Measurements from ENCODE around the gene PPM1J.

Gene PPM1J

DNA sequence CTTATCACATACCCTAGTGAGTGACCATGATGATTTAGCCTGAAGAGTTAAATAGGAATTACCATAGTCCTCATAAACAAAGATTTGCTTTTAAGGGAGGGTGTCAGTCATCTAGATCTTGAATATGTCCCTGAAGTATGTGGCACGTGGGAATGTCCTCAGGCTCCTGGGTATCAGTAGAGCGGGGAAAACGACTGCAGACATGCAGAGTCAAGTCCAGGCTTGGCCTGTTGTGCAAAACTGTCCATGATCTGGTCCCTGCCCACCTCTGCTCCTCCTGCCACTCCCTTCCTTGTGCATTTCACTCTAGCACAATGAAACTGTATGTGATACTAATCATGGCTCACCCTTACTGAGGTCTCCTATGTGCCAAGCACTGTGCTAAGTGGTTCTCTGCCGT is 27.8 kb downstream of the PPM1J start:
- no peak for DNase-seq (ENCODE audit: low read depth)

DNA sequence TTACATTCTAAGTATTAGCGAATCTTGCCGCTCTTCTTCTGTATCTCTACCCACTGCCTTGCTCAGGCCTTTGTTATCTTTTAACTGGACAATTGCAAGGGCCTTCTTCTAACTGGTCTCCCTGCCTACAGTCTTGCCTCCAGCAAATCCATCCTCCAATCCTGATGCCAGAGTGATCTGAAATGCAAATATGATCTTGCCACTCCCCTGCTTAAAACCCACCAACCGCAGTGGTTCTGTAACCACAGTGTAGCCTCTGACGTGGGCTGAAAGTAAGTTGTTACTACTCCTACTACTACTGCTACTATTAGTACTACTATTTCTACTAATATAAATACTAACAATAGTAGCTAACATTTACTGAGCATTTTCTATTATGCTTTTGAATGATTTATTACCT is 28.3 kb downstream of the PPM1J start:
- DNase-seq (ENCODE audit: low read depth): no peak

DNA sequence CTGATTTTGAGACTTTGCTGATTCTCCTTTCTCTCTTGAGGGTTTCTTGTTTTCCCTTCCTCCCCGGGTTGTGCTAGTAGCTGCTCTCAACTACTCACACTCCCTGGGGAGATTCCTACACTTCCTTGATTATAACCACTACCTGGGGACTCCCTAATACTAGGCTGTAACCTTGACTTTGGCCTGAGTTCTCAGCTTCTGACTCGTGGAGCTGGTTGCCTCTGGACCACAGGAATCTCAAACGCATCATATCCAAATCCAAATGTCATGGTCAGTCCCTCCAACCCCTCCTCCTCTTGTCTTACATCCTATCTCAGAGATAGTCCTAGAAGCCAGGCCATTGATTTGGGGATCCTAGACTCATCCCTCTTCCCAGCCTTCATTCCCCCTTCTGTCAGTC is 28.7 kb downstream of the PPM1J start:
- DNase-seq (ENCODE audit: low read depth): no peak

DNA sequence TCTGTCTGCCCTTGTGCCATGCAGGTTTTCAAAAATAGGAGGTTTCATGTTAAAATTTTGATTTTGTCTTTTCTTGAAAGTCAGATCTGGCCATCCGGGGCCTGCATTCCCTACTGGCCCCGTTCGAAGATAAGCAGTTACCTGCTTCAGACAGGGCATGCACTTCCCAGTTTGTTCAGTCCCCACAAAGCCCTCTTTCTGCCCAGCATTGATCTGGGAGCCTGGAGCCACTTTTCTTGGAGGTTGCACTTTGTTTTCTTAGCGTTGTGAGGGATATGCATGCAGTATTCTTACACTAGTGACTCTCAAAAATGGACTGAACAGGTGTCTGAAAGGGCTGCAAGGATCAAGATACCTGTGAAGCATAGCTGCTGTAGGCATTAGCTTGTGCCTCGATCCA is 29.2 kb downstream of the PPM1J start:
- no peak for DNase-seq (ENCODE audit: low read depth)

DNA sequence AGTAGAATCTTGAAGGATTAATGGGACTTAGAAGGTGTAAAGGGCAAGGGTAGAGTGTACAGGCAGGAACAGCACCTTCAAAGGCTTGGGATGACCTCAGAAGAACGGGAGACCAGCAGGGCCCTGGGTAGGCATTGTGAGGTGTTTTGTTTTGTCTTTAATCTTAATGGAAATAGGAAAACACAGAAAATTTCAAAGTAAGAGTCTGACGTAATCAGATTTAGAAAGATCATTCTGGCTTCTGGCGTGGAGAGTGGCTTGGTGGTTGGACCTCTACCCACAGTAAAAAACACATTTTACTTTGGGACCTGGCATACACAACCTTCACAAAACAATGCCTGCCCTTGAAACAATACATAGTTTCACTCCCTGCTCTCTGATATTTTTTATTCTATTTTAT is 36.5 kb downstream of the PPM1J start:
- DNase-seq (ENCODE audit: low read depth): no peak

DNA sequence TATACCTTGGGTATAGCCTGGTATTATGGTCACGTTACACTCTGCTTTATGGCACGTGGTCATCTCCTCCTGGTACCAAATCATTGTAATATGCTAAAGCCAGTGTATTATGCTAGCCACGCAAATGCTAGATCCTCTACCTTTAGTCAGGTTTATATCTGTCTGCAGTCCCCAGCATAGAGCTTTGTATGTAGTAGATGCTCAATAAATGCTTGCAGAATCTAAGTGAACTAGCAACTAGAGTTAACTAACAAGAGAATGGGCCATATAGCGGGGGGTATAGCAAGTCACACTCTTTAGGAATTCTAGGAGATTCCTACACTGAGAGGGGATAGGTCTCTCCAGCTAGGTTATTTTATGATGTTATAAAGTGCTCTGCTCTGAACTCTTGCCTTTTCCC is 37.6 kb downstream of the PPM1J start:
- DNase-seq (ENCODE audit: low read depth): no peak

DNA sequence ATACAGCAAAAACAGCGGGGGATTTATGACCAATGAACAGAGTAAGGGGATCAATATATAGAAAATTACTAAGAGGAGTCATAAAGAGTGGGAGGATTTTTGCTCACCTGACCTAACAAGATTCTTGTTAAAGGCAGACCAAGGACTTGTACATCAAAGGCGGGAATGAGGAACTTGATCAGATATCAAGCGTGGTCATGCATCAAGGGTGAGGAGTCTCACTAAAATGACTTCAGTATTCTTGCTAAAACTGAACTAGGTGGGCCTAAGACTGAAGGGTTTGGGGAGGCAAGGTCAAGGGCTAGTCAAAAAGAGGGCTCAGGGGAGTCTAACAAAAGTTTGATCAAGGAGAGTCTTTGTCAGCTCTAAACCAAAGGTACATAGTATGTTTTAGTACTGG is 38.6 kb downstream of the PPM1J start:
- no peak for DNase-seq (ENCODE audit: low read depth)

DNA sequence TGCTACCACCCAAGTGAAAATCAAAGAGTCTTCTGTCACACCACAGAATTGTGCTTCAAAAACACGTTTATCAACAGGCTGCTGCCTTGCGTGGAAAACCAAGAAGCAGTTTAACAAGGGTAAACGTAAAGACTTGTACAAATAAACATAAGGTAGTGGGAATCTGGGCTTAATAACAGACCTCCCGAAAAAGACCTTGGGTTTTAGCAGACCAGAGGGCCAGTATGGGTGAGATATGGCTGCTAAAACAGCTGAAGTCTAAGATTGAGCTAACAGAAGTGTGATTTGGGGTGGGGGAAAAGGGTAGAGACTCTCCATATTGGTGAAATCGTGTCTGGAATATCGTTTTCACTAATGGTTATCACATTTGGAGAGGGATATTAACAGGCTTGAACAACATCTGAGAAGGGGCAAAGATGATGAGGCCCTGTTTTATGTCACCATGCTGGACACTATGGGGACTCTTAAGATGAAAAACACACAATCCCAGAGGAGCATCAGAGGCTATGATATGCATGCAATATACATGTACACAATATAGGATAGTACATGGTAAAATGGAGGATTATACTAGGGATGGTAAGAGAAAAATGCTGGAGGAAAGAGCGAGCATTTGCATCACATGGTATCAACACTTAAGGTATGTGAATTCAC is 39.3 kb downstream of the PPM1J start:
- no peak for DNase-seq (ENCODE audit: low read depth)

DNA sequence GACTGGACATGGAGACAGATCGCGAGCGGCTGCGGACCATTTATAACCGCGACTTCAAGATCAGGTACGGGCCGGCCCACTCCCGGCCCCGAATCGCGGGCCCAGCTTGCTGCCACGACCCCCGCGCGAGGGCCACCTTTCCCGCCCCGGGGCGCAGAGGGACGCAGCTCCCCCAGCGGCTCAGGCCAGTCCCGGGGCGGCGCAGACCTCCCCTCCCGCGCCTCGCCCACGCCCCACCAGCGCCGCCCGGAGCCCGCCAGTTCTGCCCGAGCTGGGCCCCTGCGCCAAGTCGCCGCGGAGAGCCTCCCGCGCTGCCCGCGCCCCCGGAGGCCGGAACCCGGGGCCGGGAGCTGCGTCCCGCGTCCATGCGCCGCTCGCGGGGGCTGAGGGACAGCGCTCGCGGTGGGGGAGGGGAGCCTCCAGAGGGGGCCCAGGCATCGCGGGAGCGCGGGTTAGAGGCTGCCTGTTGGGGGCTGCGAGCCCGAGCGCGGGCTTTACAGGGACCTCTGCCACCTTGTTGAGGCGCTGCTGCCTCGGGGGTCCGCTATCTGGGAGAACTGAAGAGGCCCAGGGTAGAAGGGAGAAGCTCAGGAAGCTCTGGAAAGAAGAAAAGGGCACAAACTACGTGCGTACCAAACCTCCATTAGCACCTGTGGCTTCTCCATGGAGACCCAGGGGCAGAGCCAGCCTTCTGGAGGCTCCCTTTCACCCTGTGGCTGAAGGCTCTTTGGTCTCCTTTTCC is 40.0 kb downstream of the PPM1J start:
- DNase-seq (ENCODE audit: low read depth): no peak

DNA sequence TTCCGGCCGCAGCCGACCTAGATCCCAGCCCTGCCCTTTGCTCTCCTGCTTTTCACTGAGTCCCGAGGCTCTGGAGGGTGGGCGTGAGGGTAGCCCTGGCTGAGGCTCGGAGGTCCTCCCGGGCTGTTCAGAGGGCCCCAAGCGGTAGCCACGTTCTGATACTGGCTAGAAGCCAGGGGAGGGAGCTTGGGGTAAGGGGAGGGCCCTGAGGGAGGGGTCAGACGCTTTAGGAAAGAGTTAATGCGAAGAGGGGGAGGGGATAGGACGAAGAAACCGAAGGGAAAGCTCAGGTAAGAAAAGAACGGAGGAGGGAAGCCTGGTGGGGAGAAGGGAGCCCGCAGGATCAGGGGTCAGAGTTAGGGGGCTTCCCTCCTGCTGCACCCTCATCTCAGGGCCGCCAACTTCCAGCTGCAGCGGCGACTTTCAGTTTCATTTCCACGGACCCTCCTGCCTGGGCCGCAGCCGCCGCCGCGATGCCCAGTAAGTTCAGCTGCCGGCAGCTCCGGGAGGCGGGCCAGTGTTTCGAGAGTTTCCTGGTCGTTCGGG is 40.6 kb downstream of the PPM1J start, which contains the start of gene MOV10:
Gene MOV10, plus strand, starts transcription at position 220 of the 546 bp plus-strand sequence. Its CDS starts 254 bp downstream, at position 474.
- peak; percentile 66 for DNase-seq (ENCODE audit: low read depth)

DNA sequence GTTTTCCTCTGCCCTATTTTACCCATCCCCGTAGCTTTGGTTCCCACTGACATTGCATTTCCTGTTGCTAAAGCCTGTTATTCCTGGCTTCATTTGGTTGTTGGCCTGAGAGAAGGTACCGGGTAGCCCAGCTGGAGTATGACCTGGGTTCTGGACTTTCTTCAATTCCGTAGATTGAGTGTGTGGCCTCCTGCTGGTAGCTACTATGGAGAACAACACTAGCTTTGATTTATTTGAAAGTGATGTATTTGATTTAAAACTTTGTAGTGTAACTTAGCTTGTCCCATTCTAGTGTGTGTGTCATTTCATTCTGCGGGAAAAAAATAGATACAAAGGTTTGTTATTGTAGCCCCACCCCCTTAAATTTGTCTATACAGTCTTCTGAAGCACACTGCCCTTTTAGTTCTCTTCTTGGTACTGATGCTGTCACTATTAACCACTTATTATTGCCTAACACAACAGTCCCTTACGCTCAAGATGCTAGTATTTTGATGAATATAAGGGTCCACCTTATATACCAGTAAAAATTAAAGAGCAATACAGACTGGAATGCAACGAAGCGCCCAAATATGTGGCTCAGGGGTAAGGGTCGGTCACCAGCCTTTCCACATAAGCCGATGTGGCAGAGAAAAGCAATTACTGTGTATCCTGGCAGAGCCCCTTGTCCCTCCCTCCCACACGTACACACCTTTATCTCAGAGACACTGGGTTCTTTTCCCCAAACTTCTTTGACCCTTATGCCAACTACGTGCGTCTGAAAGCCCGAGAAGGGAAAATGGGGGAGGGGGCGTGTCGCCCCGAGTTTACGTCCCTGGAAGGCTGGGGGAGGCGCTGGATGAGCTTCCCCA is 41.3 kb downstream of the PPM1J start:
- peak; percentile 58 for DNase-seq (ENCODE audit: low read depth)

DNA sequence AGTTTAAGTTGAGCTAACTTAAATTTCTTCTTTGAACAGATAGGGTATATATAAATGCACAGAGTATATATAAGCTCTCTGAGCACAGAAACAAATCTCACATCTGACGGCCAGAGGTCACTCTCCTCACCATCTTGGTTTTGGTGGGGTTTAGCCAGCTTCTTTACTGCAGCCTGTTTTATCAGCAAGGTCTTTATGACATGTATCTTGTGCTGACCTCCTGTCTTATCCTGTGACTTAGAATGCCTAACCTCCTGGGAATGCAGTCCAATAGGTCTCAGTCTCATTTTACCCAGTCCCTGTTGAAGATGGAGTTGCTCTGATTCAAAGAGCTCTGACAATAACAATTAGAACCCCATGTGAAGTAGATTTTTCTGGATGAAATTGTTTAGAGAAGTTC is 42.3 kb downstream of the PPM1J start:
- DNase-seq (ENCODE audit: low read depth): no peak

DNA sequence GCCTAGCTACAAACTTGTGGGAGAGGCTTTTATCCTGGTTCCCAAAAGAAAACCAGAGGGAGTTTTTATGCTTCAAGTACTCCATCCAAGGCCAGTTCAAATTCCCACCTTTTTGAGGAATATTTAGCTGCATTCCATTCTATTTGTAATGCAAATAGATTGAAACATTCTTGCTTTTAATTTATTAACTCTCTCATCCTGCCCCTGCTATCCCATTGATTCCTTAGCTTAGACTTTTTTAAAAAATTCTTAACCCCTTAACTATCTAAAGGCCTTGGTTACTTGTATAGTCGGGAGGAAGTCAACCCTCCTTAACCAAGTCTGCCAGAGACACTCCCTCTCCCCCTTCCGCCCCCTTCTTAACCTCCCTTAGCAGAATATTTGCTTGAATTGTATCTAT is 43.1 kb downstream of the PPM1J start:
- DNase-seq (ENCODE audit: low read depth): no peak

DNA sequence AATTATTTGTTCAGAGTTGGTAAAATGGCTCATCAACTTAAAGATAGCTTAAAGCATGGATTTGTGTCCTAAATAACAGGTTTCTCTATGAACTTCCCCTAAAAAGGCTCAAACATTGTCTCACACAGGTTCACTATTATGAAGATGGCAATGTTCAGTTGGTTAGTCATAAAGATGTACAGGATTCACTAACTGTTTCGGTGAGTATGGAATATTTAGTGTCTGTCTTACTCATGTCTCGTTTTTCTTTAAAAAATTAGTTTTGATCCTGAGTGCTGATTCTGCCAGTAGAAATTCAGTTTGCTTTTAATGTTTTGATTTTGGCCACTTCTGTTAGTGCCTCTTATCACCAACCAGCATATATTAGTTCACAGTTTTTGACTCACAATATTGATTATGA is 48.2 kb downstream of the PPM1J start:
- DNase-seq (ENCODE audit: low read depth): no peak

DNA sequence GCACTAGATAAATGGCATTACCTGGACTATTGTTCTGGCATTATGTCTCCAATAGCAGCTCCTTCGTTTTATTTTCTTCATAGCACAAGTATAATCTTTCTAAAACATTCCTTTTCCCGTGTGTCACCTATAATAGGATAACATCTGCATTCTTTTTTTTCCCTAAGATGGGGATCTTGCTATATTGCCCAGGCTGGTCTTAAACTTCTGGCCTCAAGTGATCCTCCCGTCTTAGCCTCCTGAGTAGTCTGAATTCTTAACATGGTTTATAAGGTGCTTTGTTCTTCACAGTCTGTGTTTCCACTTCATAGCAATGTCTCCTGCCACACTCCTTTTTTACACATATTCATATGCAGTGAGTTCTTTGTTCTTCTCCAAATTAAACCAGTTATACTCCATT is 49.3 kb downstream of the PPM1J start:
- DNase-seq (ENCODE audit: low read depth): no peak
